GM18498 (cell line): ENCODE data around the gene WHAMM.
"Not testable (repeated sequence)": the region's sequence is repeated elsewhere in the genome, so short reads cannot be mapped to it uniquely, and the experiment has no call there.

ENCODE experiments used
- ATAC-seq: cut with Tn5 transposase; IDR thresholded peaks from one replicate; pipeline ENCODE4 v1.9.1; 2021; ENCODE audit warnings: mild to moderate bottlenecking, moderate library complexity; ENCODE audit not compliant: unreplicated experiment

Gene WHAMM

DNA sequence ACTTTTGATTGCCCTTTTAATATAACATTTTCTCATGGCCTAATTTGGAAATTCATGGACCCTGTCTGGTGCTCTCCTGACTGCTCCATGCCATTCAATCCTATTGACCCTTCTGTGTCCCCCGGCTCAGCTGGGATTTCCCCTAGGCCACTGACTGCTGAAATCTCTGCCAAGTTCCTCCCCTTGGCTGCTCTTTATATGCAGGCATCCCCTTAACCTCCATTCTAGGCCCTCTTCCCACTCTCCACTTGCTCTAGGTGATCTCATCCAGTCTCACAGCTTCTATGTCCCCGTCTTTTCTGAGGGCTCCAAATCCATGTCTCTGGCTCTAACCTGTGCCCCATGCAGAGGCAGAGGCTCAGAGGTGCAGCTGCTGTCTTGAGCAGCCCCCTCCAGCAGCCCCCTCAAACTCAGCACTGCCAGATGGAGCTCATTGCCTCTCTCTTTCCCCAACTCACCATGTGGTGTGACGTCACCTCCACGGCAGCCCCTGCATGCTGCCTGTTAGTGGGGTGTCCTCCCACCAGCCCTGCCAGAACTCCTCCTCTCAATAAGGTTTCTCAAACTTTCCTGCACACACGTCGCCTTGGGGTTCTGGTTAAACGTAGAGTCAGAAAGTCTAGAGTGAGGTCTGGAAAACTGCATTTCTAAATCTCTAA lies 10.1 kb upstream of the WHAMM start:
- no peak for ATAC-seq

DNA sequence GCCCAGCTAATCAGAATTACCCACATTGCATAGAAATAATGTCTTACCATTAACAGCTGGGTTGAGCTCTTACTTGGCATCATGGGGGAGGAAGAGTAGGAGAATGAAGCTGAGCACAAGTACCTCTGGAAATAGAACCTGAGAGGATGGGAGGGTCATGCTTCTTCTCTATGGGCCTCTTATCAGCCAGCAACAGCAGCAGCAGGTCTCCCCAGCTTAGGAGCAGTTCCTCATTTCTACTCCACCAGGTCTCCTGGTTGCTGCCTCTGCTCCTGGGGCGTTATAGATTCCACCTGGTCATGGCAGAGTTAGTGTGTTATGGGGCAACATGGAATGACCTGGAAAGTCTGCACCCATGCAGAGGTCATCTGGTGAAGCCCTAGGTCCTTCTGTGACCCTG lies 6.9 kb upstream of the WHAMM start:
- no peak for ATAC-seq

DNA sequence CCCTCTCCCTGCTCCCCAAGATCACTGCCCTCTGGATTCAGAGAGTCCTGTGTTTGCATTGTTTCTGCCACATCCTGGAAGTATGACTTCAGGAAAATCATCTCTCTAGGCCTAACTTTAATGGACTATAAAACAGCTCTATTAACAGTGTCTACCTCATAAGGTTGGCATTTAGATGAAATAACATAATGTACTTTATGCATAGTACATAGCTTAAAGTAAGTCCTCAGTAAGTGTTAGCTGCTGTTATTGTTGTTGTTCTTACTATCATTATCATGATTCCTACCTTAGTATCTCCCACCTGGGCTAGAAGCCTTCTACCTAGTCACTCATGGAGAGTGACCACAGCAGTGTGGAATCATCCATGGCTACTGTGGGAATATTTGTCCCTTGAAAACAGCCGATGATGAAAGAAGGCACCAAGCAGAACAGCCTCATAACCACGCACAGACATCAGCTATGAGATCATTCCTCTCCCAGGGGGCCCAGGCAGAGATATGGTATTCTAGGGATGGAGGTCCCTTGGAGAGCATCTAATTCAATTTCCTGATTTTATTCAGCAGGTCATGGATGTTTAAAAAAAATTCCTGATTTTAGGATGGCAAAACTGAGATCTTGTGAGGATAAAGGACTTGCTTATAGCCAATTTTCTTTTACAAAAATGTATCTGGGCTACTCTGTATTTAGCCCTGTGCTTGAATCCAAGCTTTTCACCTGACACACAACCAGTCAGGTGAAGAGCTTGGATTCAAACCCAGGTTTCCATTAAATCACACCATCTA lies 5.4 kb upstream of the WHAMM start:
- ATAC-seq, result no peak

DNA sequence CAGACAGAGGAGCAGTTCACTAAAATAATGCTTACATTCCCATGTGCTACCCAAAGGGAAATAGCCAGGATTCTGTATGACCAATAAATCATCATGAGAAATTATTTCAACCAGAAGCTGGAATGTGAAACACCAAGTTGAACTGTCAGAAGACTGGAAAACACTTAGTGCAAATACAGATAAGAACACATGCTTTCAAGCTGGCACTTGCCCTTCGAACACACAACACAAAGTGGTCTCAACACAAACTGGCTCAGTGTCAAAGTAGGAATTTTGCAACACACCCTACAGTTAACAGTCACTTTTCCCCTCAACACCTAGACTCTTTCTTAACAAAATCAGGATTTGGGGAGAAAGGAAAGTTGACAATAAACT lies 4.9 kb upstream of the WHAMM start:
- no peak for ATAC-seq

DNA sequence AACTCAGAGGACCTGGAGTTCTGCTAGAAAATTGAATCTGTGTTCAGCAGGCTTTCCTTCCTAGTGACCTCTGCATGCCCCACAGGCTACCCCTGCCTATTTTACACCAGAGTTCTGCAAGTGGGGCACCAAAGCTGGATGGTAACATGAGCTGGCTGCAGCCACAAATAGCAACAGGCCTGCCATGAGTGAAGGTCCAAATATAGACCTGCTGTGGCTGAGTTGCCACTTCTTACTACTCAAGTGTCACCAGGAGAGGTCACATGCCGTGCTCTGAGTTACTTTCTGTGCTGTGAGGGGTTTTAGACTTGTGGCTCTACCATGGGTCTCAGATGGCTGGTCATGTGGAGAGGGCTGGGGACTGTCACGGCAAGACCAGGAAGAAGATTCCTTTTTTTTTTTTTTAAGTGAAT lies 3.4 kb upstream of the WHAMM start, which contains the start of gene FSD2:
TSS of gene FSD2 (minus strand) at position 76 of the 413 bp plus-strand sequence. CDS start 18,679 bp downstream, outside the sequence.
- peak; percentile 50 for ATAC-seq

DNA sequence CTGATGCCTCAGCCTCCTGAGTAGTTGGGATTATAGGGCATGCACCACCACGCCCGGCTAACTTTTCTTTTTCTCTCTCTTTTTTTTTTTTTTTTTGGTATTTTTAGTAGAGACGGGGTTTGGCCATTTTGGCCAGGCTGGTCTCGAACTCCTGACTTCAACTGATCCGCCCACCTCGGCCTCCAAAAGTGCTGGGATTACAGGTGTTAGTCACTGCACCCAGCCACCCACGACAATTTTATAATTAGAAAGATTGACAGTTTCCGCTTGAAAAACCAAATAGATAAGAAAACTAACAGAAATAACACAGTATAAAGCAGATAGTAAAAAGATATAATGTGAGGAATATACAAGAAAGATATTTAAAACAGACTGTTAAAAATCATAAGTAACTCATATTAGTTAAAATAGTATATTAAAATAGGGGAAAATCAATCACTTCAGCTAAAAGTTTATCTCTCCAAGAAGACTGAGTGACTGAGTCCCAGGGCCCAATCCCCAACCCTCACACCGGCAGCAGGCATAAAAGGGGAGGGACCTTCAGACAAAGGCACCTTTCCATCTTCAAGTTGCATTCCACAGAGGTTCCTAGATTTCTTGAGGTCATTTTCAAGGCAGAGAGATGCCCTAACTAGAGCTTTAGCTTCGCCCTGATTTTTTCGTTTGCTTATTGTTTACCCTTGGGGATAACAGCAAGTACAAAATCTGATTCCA lies 1.4 kb upstream of the WHAMM start:
- no peak for ATAC-seq

DNA sequence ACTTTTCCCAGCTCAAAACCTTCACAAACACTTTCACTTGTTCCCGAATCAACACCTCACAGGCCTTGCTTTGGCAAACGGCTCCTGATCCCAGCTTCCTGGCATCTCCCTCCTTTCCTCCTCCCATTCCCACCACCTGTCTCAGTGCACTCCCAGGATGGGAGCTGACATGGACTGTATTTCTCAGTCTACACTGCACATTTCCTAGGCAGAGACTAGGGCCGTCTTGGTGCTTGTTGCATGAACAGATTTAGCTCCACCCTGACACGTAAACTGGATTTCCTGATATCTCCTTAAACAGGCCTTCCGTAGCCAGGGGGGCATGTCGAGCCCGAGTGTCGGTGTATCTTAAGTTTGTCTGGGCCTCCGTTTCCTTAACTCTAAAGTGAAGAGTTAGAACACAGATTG lies 790 bp upstream of the WHAMM start:
- no peak for ATAC-seq

DNA sequence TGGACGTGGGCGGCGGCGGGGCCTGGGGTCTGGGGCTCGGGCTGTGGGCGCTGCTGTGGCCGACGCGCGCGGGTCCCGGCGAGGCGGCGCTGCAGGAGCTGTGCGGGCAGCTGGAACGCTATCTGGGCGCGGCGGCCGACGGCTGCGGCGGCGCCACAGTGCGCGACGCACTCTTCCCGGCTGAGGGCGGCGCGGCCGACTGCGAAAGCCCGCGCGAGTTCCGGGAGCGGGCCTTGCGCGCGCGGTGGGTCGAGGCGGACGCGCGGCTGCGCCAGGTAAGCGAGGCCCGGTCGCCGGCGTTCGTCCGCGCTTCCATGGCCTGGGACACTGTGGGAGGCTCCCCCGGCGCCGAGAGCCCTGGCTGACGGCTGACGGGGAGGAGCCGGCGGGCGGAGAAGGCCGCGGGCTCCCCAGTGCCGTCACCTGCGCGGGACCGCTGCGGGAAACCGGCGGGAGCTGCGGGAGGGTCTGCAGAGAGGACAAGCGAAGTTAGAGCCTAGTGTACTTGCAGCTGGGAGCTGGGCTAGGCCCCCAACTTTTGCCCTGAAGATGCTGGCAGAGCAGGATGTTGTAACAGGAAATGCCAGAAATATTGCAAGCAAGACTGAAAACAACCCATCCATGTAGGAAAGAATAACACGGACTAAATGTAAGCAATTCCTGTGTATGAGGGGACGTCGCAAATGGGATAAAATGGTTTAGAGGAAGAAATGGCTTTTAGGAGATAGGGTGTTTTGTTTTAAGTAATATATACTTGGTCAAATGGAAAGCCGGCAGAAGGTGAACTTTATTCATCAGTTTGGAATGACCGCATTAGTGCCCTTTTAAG lies 847 bp downstream of the WHAMM start:
- ATAC-seq, result peak; percentile 23

DNA sequence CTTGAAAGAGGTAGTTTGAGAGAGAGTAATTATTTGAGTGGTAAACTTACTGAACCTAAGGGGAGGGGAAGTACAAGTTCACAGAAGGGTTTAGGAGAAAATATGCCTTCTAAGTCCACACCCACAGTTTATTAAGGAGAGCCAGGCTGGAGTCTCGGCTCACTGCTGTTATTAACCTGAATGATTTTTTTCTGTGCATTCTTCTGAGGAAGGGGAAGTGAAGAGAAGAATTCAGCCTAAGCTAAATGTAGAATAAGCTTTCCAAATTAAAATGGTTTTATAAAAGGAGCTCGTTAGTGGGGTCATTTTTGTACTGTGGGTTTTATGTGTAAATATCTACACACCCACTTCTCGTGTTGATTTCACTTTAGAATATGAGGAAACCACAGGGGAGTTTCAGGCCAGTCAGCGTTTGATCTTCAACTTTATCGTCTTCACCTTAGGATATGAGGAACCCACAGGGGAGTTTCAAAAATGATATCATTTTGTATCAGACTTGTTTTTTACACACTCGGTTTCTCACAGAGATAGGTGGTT lies 1.5 kb downstream of the WHAMM start:
- no peak for ATAC-seq

DNA sequence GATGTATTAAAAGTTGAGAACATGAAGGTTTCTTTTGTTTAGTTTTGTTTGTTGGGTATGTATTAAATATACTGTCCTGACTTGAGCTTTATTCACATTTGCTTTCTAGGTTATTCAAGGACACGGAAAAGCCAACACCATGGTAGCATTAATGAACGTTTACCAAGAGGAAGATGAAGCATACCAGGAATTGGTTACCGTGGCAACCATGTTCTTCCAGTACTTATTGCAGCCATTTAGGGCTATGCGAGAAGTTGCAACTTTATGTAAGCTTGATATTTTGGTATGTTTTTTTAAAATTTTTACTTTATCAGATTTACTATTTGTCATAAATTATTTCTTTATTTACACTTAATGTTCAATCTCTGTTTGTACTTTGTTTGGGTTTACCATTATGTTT lies 3.6 kb downstream of the WHAMM start:
- ATAC-seq, result no peak

DNA sequence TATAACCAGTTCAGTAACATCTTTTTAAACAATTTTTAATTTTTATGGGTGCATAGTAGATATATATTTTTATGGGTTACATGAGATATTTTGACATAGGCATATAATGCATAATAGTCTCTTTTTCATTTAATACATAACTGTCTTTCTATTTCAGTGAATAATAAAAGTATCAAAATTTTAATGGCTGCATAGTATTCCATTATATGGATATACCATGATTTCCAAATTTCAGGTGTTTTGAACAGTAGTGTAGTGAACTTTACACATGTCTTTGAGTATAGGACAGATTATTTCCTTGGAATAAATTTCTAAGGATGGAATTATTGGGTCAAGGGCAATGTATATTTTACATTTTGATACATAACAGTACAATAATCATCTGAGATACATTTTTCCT lies 10.7 kb downstream of the WHAMM start:
- ATAC-seq, result no peak

DNA sequence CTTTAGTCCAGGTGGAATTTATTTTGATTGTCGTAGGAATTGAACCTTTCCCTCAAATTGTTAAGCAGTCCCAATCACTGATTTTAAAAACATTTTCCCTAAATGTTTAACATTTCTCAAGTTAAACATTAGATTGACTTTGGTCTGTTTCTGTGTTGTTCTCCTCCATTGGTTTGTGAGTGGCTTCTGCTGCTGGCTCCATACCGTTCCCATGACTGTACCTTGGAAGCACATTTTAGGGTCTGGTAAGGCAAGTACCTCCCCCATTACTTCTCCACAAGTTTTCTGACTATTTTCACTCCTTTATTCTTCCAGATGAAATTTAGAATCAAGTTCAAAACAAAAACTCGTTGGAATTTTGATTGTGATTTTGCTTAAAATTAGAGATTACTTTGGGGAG lies 12.0 kb downstream of the WHAMM start:
- not testable (repeated sequence) for ATAC-seq

DNA sequence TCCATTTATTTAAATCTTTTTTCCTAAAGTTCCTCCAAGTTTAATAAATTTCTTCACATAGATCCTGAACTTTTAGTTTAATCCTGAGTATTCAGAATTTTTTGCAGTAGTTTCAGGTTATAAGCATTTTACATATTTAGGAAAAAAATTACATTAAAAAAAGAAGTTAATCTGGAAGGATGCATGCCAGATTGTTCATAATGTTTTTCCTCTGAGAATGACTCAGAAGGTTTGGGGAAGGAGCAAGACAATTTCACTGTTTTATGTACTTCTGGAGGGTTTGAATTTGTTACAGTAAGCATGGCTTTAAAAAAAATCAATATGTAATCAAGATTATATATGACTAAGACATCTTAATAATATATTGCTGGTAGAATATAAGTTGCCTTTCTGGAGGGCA lies 12.4 kb downstream of the WHAMM start:
- not testable (repeated sequence) for ATAC-seq

DNA sequence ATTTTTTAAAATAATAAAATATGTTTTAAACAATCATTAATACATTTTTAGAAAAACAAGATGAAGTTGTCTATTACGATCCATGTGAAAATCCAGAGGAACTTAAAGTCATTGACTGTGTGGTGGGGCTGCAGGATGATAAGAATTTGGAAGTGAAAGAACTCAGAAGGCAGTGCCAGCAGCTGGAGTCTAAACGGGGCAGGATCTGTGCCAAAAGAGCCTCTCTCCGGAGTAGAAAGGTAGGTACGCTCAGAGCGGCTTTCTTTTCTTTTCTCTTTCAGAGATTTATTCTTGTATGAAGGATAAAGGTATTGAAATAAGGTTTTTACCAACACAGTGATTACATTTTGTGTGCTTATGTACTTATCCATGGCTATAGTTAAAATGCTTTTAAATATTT lies 13.6 kb downstream of the WHAMM start:
- no peak for ATAC-seq

DNA sequence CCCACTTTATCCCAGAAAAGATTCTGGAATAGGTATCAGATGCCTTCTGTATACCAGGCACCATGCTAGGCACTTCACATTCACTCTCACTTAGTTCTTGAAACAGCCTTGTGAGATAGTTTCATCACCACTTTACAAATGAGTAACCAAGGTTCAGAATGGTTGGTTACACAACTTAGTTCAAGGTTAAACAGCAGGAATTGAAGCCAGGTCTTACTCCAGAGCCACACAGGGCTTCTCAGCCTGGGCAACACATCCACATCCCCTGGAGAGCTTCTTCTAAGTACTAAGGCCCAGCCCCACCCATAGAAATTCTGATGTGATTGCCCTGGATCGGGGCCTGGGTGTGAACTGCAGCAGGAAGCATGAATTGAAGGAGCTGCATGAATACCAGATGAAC lies 18.6 kb downstream of the WHAMM start:
- ATAC-seq, result no peak

DNA sequence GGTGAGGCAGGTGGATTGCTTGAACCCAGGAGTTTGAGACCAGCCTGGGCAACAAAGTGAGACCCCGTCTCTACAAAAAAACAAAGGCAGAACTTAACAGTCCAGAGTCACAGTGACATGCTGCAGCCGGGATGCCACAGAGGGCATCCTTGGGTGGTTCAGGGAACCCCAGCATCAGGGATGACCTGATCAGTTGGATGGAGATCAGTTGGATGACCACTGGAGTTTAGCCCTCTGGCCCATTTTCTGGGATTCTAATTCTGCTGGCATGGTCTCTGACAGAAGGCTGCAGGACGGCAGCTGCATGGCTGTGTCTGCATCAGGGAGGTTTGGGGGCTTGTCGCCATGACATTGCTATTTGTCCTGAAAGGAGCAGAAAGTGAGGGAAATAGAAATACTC lies 19.8 kb downstream of the WHAMM start:
- no peak for ATAC-seq

DNA sequence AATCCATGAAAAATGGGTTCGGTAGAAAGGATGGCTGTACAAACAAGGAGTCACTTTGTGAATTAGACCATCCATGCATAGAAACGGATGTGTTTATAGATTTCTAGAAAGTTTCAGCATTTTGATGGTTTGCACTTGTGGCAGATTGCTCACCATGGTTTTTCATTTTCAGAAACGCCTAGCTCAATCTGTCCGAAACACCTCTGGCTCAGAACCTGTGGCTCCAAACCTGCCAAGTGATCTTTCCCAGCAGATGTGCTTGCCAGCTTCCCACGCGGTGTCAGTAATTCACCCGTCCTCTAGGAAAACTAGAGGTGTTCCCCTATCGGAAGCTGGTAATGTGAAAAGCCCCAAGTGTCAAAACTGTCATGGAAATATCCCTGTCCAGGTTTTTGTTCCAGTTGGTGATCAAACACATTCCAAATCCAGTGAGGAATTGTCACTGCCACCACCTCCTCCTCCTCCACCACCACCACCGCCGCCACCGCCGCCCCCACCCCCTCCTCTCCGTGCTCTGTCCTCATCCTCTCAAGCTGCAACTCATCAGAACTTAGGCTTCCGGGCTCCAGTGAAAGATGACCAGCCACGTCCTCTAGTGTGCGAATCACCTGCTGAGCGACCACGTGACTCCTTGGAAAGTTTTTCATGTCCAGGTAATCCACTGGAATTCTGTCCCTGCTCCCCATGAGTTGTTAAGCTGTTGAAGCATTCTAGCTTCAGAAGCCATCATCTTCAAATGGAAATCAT lies 21.2 kb downstream of the WHAMM start:
- ATAC-seq, result no peak

DNA sequence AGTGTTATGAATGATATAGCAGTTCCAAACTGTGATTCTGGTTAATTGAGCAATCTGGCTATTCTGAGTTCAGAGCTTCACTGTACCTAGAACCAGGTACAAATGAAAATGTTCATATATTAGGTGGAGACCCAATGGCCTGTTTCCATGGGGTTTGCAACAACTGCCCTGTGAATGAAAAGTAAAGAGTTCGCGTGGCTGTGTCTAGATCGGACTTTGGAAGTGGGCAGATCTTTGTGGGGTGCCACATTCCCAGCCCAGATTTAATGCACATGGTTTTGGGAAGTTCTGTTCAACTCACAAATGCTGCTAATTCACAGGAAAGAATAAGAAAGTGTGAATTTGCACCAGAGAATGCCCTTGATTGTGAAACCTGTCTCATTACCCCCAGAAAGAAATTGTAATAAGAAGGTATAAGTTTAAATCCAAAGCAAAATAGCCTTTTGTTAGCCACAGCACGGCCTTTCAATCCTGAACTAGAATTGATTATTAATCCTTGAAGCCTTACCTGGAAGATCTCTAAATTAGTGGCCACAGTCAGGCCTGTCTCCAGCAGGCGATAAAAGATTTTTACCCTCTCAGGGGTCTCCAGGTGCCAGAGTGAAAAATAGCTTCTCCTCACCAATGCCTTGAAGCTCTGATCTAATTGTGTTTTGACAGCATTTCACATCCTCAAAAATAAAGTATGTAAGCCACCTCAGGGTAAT lies 22.6 kb downstream of the WHAMM start:
- no peak for ATAC-seq

DNA sequence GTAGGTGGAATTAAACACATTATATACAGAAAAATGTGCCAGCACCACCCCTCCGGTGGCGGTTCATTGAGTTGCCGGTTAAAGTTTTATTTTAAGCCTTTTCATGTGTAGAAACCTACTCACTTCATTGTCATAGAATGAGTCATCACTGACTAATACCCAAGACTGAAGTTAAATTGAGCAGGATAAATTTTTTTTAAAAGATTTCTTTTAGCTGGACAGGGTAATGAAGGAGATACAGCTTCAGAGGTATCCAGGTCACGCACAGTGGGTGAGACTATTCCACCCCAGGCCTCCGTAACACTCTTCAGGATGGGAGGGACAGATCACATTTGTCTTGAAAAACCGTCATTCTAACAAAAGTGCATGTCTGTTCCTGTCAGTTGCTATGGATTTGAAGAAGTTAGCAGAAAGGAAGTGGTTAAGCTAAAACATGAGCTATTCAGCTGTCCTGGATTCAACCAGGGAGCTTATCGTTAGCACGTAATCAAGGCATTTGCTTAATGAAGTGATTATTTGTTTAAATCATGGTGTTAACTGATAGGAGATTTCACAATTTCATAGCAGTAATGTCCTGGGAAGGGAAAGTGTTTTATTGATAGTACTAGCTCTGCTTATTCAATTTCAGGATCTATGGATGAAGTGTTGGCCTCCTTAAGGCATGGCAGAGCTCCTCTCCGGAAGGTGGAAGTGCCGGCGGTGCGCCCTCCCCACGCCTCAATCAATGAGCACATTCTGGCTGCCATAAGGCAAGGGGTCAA lies 23.4 kb downstream of the WHAMM start:
- peak; percentile 81 for ATAC-seq
